K562 (cell line): Measurements from ENCODE around the gene DAPK2. TPM values are rescaled to one million over a fixed set of nuclear protein-coding genes. Genes with fewer than 3 reads are reported as not detected.

Experiments
- AFF1 ChIP-seq, 2 experiments: fragments of 450-650 bp; IDR thresholded peaks; 2 replicates each; pipeline ENCODE4 v1.6.1; 2018; ENCODE audit warnings: mild to moderate bottlenecking in 2 of 2, low read depth in 1 of 2; ENCODE audit not compliant: partially characterized antibody in 2 of 2
- CXXC5 ChIP-seq: fragments of 250-450 bp; sonication (Bioruptor Pico); IDR thresholded peaks from 2 replicates; pipeline ENCODE4 v1.8.0; 2022; ENCODE audit warnings: inconsistent platforms, mild to moderate bottlenecking, moderate library complexity
- EP400 ChIP-seq: fragments of 450-650 bp; IDR thresholded peaks from 2 replicates; pipeline ENCODE4 v1.6.1; 2017; ENCODE audit warnings: antibody characterized with exemption, mild to moderate bottlenecking, moderate library complexity
- ETV6 ChIP-seq, 3 experiments: fragments of 150-350 bp in 1 of 3; sonication (generic) in 1 of 3; formaldehyde crosslinking in 1 of 3; IDR thresholded peaks; 2 replicates each; pipeline versions ENCODE4 v1.6.1 to v1.8.0; 2014 to 2022; ENCODE audit warnings: borderline replicate concordance in 2 of 3, low read depth in 2 of 3, antibody characterized with exemption in 1 of 3, low read length in 1 of 3, mild to moderate bottlenecking in 1 of 3, missing genetic modification reagents in 1 of 3
- FOXK1 ChIP-seq: sonication (generic); formaldehyde crosslinking; IDR thresholded peaks from 2 replicates; pipeline ENCODE4 v1.8.0; 2022; ENCODE audit warnings: missing genetic modification reagents, mild to moderate bottlenecking, borderline replicate concordance
- GABPB1 ChIP-seq: sonication (generic); formaldehyde crosslinking; IDR thresholded peaks from 2 replicates; pipeline ENCODE4 v1.8.0; 2022; ENCODE audit warnings: mild to moderate bottlenecking, missing genetic modification reagents
- HDAC2 ChIP-seq: fragments of 450-650 bp; IDR thresholded peaks from 2 replicates; pipeline ENCODE4 v1.6.1; 2016; ENCODE audit warnings: mild to moderate bottlenecking
- HOXB6 ChIP-seq: fragments of 250-450 bp; sonication (Bioruptor Pico); IDR thresholded peaks from 2 replicates; pipeline ENCODE4 v1.5.1; 2022; ENCODE audit warnings: mild to moderate bottlenecking, borderline replicate concordance
- KLF13 ChIP-seq: fragments of 450-650 bp; IDR thresholded peaks from 2 replicates; pipeline ENCODE4 v1.6.1; 2016; ENCODE audit warnings: missing genetic modification characterization, low read depth, mild to moderate bottlenecking, missing compliant biosample characterization, moderate library complexity, borderline replicate concordance
- LEF1 ChIP-seq: fragments of 450-650 bp; IDR thresholded peaks from 2 replicates; pipeline ENCODE4 v1.6.1; 2016; ENCODE audit warnings: mild to moderate bottlenecking
- PCBP2 ChIP-seq: fragments of 200-400 bp; formaldehyde crosslinking; IDR thresholded peaks from 2 replicates; pipeline ENCODE4 v1.6.1; 2018; ENCODE audit warnings: low read length, low read depth, mild to moderate bottlenecking, moderate library complexity; ENCODE audit not compliant: poor library complexity, severe bottlenecking
- RBM14 ChIP-seq: fragments of 200-400 bp; formaldehyde crosslinking; IDR thresholded peaks from 2 replicates; pipeline ENCODE4 v1.6.1; 2018; ENCODE audit warnings: low read depth, mild to moderate bottlenecking, low read length, moderate library complexity, borderline replicate concordance; ENCODE audit not compliant: insufficient read depth
- SMAD2 ChIP-seq: fragments of 150-350 bp; IDR thresholded peaks from 2 replicates; pipeline ENCODE4 v1.6.1; 2014; ENCODE audit warnings: low read depth, mild to moderate bottlenecking, low read length
- TEAD4 ChIP-seq, 2 experiments: sonication (generic) in 1 of 2; formaldehyde crosslinking in 1 of 2; IDR thresholded peaks; 2 replicates each; pipeline versions ENCODE4 v1.6.1 to v1.8.0; 2012 to 2022; ENCODE audit warnings: borderline replicate concordance in 1 of 2, inconsistent platforms in 1 of 2, low read length in 1 of 2, mild to moderate bottlenecking in 1 of 2, missing genetic modification reagents in 1 of 2
- TSHZ1 ChIP-seq: fragments of 250-450 bp; sonication (Bioruptor Pico); IDR thresholded peaks from 2 replicates; pipeline ENCODE4 v1.4.0; 2020; ENCODE audit warnings: mild to moderate bottlenecking, moderate library complexity
- ZFP36 ChIP-seq: fragments of 150-350 bp; IDR thresholded peaks from 2 replicates; pipeline ENCODE4 v1.6.1; 2018; ENCODE audit warnings: low read length, low read depth; ENCODE audit not compliant: partially characterized antibody
- ZNF140 ChIP-seq: fragments of 250-450 bp; sonication (Bioruptor Pico); IDR thresholded peaks from 2 replicates; pipeline ENCODE4 v1.8.0; 2021; ENCODE audit warnings: moderate library complexity, mild to moderate bottlenecking, inconsistent platforms
- ZNF76 ChIP-seq: fragments of 250-450 bp; sonication (Bioruptor Pico); IDR thresholded peaks from 2 replicates; pipeline ENCODE4 v1.4.0; 2020; ENCODE audit warnings: mild to moderate bottlenecking, moderate library complexity, borderline replicate concordance
- polyA plus RNA-seq, 8 experiments: library from polyadenylated mRNA; depleted of rRNA in 4 of 8; stranded (reverse) in 5 of 8; unstranded in 3 of 8; fragments of >200 nt; fragmentation: Nextera tagmentation in 2 of 8; fragmentation: Illumina TruSeq in 1 of 8; extraction: Ambion mirVana in 2 of 8; extraction: Trizol in 1 of 8; gene quantifications; 2 replicates each; pipeline versions ENCODE4 v1.2.1 to v1.2.3, GENCODE V29; 2011 to 2014; ENCODE audit warnings: inconsistent platforms in 1 of 8, missing spikeins in 1 of 8
- total RNA-seq, 7 experiments: library from RNA; depleted of rRNA in 6 of 7; stranded (reverse); fragments of >200 nt in 6 of 7; fragmentation: Illumina TruSeq in 2 of 7; extraction: Trizol in 2 of 7; gene quantifications; 2 replicates each; pipeline versions ENCODE4 v1.2.1 to v1.2.3, GENCODE V29; 2011 to 2021; ENCODE audit warnings: low replicate concordance in 1 of 7
- TF ChIP-seq, protein P1 (sequence below): sonication (generic); formaldehyde crosslinking; IDR thresholded peaks from 2 replicates; pipeline ENCODE4 v1.8.0; 2022; ENCODE audit warnings: missing genetic modification reagents, mild to moderate bottlenecking, moderate library complexity, borderline replicate concordance

The DAPK2 gene
- total and polyA plus RNA-seq, 9 of the 15 experiments (the other 6 are each of a cell fraction or from before 2014, with no cell fraction given), result 0.14 to 5.2 (median 2.2) TPM

DNA sequence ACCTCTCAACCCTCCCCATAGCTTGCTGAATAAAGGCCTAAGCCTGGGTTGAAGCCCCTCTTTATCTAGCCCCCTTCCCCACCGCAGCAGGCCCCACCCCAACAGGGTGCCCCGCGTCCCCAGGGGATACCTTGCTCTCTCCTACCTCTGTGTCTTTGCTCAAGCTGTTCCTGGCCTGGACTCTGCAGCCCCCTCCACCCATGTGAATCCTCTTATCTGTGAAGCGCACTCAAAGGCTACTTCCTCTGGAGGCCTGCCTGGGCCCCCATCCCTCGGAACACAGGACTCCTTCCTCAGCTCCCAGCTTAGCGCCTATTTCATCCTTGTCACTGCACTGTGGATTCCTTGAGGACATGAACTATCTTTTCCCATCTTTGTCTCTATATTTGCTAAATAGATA lies 151.1 kb downstream of the DAPK2 start (continued):
- TF ChIP-seq RBM14, result no peak
- TF ChIP-seq AFF1 (IDR thresholded peaks at IDR 0.05; ENCODE audit: low read depth in 1 of 2, partially characterized antibody in 2 of 2), result peak in 1 of 2 experiments; percentile 29
- peak; percentile 47 for TF ChIP-seq EP400
- no peak for TF ChIP-seq KLF13 (tag)
- no peak for TF ChIP-seq ZNF76 (CRISPR knock-in tag)
- TF ChIP-seq HOXB6 (CRISPR knock-in tag), result no peak
- no peak for TF ChIP-seq PCBP2
- peak; percentile 87 for TF ChIP-seq LEF1
- no peak for TF ChIP-seq TSHZ1 (CRISPR knock-in tag)
- TF ChIP-seq FOXK1, result no peak
- no peak; a peak in 1 of 4 replicates for TF ChIP-seq ETV6 (IDR thresholded peaks at IDR 0.05; ENCODE audit: borderline replicate concordance in 1 of 2, low read depth in 2 of 2, low read length in 1 of 2)
- no peak for TF ChIP-seq ETV6 (CRISPR knock-in tag; IDR thresholded peaks at IDR 0.05; ENCODE audit: borderline replicate concordance)
- peak; percentile 81 for TF ChIP-seq TEAD4 (IDR thresholded peaks at IDR 0.05; ENCODE audit: low read length)
- TF ChIP-seq TEAD4 (CRISPR knock-in tag; IDR thresholded peaks at IDR 0.05; ENCODE audit: borderline replicate concordance), result no peak
- TF ChIP-seq SMAD2, result no peak
- no peak for TF ChIP-seq ZNF140 (CRISPR knock-in tag)
- TF ChIP-seq, protein P1, sequence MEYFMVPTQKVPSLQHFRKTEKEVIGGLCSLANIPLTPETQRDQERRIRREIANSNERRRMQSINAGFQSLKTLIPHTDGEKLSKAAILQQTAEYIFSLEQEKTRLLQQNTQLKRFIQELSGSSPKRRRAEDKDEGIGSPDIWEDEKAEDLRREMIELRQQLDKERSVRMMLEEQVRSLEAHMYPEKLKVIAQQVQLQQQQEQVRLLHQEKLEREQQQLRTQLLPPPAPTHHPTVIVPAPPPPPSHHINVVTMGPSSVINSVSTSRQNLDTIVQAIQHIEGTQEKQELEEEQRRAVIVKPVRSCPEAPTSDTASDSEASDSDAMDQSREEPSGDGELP (CRISPR knock-in tag), result peak; percentile 48; the same call in 1 of the 2 replicates
- TF ChIP-seq ZFP36, result peak; percentile 3
- peak; percentile 34; the same call in 1 of the 2 replicates for TF ChIP-seq GABPB1
- peak; percentile 50; the same call in 1 of the 2 replicates for TF ChIP-seq HDAC2
- peak; percentile 76 for TF ChIP-seq CXXC5 (CRISPR knock-in tag)
